ENCODE results near the gene RNF31.

GRCh38 chr14:24138396-24139271 lies 8.7 kb upstream of the RNF31 start:
- TF ChIP-seq, protein P1, sequence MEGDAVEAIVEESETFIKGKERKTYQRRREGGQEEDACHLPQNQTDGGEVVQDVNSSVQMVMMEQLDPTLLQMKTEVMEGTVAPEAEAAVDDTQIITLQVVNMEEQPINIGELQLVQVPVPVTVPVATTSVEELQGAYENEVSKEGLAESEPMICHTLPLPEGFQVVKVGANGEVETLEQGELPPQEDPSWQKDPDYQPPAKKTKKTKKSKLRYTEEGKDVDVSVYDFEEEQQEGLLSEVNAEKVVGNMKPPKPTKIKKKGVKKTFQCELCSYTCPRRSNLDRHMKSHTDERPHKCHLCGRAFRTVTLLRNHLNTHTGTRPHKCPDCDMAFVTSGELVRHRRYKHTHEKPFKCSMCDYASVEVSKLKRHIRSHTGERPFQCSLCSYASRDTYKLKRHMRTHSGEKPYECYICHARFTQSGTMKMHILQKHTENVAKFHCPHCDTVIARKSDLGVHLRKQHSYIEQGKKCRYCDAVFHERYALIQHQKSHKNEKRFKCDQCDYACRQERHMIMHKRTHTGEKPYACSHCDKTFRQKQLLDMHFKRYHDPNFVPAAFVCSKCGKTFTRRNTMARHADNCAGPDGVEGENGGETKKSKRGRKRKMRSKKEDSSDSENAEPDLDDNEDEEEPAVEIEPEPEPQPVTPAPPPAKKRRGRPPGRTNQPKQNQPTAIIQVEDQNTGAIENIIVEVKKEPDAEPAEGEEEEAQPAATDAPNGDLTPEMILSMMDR (IDR thresholded peaks at IDR 0.05): no peak
- no peak for TF ChIP-seq EP300 (IDR thresholded peaks at IDR 0.05)
